ENCODE results near the gene FGD4. TPM values are rescaled to one million over a fixed set of nuclear protein-coding genes. Genes with fewer than 3 reads are reported as not detected.

The FGD4 gene
- total and polyA plus RNA-seq, 2 donors from 2014 or later: 4.9 to 55.5 TPM

GRCh38 chr12:32605326-32606095 lies 206.2 kb downstream of the FGD4 start:
- Histone ChIP-seq H3K4me3 (ENCODE audit: low read length in 3 of 3) (no peak overlapping the region), H3K4me1 (ENCODE audit: control insufficient read depth in 2 of 3, insufficient read depth in 2 of 3, low read depth in 1 of 3, low read length in 3 of 3) (no peaks in the 10 kb centered on the region), H3K27ac (ENCODE audit: low read depth in 2 of 2, low read length in 2 of 2) (no peak overlapping the region), H3K9ac (ENCODE audit: low read length in 3 of 3) (no peak overlapping the region), H3K9me3 (ENCODE audit: control insufficient read depth in 2 of 3, insufficient read depth in 1 of 3, low read length in 3 of 3) (no peaks in the 10 kb centered on the region), H3K36me3 (ENCODE audit: control insufficient read depth in 2 of 3, insufficient read depth in 3 of 3, low read length in 3 of 3) (peaks cover 0 to 19% (median 9%) of the 10 kb centered on the region in 3 donors), H3K27me3 (ENCODE audit: control insufficient read depth, insufficient read depth, low read length) (no peaks in the 10 kb centered on the region)
- FAIRE-seq: no peak
- peak in 2 of 5 donors; percentile 38 to 42 for DNase-seq
- TF ChIP-seq CTCF (IDR thresholded peaks at IDR 0.05; ENCODE audit: borderline replicate concordance, extremely low read depth, insufficient read depth): no peak
- intact Hi-C loops (cut with DNase I): no loop called here

GRCh38 chr12:32606443-32606842 lies 207.1 kb downstream of the FGD4 start:
- no peak overlapping the region for H3K27ac ChIP-seq (ENCODE audit: low read depth in 2 of 2, low read length in 2 of 2)
- H3K36me3 ChIP-seq (ENCODE audit: control insufficient read depth in 2 of 3, insufficient read depth in 3 of 3, low read length in 3 of 3): peaks cover 0 to 16% (median 9%) of the 10 kb centered on the region in 3 donors

GRCh38 chr12:32609966-32610365 lies 210.6 kb downstream of the FGD4 start:
- Histone ChIP-seq H3K4me3 (ENCODE audit: low read length in 3 of 3) (no peak overlapping the region), H3K27ac (ENCODE audit: low read depth in 2 of 2, low read length in 2 of 2) (no peak overlapping the region), H3K9ac (ENCODE audit: low read length in 3 of 3) (no peak overlapping the region), H3K27me3 (ENCODE audit: control insufficient read depth, insufficient read depth, low read length) (no peaks in the 10 kb centered on the region), H3K9me3 (ENCODE audit: control insufficient read depth in 2 of 3, insufficient read depth in 1 of 3, low read length in 3 of 3) (no peaks in the 10 kb centered on the region), H3K4me1 (ENCODE audit: control insufficient read depth in 2 of 3, insufficient read depth in 2 of 3, low read depth in 1 of 3, low read length in 3 of 3) (no peaks in the 10 kb centered on the region), H3K36me3 (ENCODE audit: control insufficient read depth in 2 of 3, insufficient read depth in 3 of 3, low read length in 3 of 3) (peaks cover 0 to 28% (median 16%) of the 10 kb centered on the region in 3 donors)
- FAIRE-seq (no peak), DNase-seq (no peak)
- no peak for TF ChIP-seq CTCF (IDR thresholded peaks at IDR 0.05; ENCODE audit: borderline replicate concordance, extremely low read depth, insufficient read depth)
- intact Hi-C loops (cut with DNase I): no loop called here

More at GRCh38 chr12:32606443-32606842, 207.1 kb downstream of the FGD4 start:
- FAIRE-seq: no peak
- Histone ChIP-seq H3K4me3 (ENCODE audit: low read length in 3 of 3) (no peak overlapping the region), H3K9me3 (ENCODE audit: control insufficient read depth in 2 of 3, insufficient read depth in 1 of 3, low read length in 3 of 3) (no peaks in the 10 kb centered on the region), H3K4me1 (ENCODE audit: control insufficient read depth in 2 of 3, insufficient read depth in 2 of 3, low read depth in 1 of 3, low read length in 3 of 3) (no peaks in the 10 kb centered on the region), H3K27me3 (ENCODE audit: control insufficient read depth, insufficient read depth, low read length) (no peaks in the 10 kb centered on the region), H3K9ac (ENCODE audit: low read length in 3 of 3) (no peak overlapping the region)
- DNase-seq: peak in 2 of 5 donors; percentile 30 to 31
- TF ChIP-seq CTCF (IDR thresholded peaks at IDR 0.05; ENCODE audit: borderline replicate concordance, extremely low read depth, insufficient read depth): no peak
- intact Hi-C loops (cut with DNase I): no loop called here

All from kidney (tissue), 14 donors.